Stomach (tissue), 4 donors: ENCODE results near the gene OR10T2.

Experiments
- CTCF ChIP-seq, 7 experiments: fragments of 450-650 bp in 4 of 7; fragments of 200-600 bp in 3 of 7; sonication (generic) in 3 of 7; IDR thresholded peaks; one replicate each; pipeline ENCODE4 v1.5.1; 2016 to 2019; ENCODE audit warnings: antibody characterized with exemption in 7 of 7, control low read depth in 2 of 7, mild to moderate bottlenecking in 1 of 7
- EP300 ChIP-seq: sonication (generic); formaldehyde crosslinking; IDR thresholded peaks from one replicate; pipeline ENCODE4 v1.6.1; 2017; ENCODE audit warnings: antibody characterized with exemption

GRCh38 chr1:158374860-158375259 is 24.4 kb downstream of the OR10T2 start:
- TF ChIP-seq EP300, result no peak
- no peak for TF ChIP-seq CTCF (IDR thresholded peaks at IDR 0.05)
